ENCODE results near the gene DNAH8. TPM values are rescaled to one million over a fixed set of nuclear protein-coding genes. Genes with fewer than 3 reads are reported as not detected.

The DNAH8 gene
- total and polyA plus RNA-seq, 10 donors = 0.20 to 15.6 (median 5.2) TPM

DNA sequence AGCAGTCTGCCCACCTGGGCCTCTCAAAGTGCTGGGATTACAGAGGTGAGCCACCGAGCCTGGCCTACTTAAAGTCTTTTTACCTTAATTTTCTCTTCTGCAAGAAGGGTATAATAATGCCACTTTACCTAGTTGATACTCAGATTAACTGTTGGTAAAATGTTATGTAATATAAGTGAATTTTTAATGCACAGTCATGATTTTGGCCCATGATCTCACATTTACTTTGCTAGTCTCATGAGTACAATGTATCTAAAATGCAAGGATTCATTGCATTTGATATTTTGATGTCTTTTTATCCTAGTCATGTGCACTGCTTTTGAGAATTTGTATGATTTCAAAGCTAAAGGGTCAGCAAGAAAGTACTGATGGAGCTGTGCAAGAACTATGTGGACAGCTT lies 13.1 kb downstream of the DNAH8 start:
- TF ChIP-seq, protein P1, sequence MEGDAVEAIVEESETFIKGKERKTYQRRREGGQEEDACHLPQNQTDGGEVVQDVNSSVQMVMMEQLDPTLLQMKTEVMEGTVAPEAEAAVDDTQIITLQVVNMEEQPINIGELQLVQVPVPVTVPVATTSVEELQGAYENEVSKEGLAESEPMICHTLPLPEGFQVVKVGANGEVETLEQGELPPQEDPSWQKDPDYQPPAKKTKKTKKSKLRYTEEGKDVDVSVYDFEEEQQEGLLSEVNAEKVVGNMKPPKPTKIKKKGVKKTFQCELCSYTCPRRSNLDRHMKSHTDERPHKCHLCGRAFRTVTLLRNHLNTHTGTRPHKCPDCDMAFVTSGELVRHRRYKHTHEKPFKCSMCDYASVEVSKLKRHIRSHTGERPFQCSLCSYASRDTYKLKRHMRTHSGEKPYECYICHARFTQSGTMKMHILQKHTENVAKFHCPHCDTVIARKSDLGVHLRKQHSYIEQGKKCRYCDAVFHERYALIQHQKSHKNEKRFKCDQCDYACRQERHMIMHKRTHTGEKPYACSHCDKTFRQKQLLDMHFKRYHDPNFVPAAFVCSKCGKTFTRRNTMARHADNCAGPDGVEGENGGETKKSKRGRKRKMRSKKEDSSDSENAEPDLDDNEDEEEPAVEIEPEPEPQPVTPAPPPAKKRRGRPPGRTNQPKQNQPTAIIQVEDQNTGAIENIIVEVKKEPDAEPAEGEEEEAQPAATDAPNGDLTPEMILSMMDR (IDR thresholded peaks at IDR 0.05 in 8 of 11, conservative IDR thresholded peaks at IDR 0.05 in 3 of 11) = no peak
- TF ChIP-seq POLR2A (IDR thresholded peaks at IDR 0.05) (no peak), POLR2AphosphoS5 (IDR thresholded peaks at IDR 0.05) (no peak)
- Histone ChIP-seq H3K36me3 (no peaks in the 10 kb centered on the region), H3K9me3 (no peaks in the 10 kb centered on the region), H3K4me3 (no peak overlapping the region), H3K27ac (no peak overlapping the region), H3K27me3 (replicated peaks in 1 of 7) (no peaks in the 10 kb centered on the region), H3K4me1 (no peaks in the 10 kb centered on the region)
- intact Hi-C loops (cut with DNase I; ENCODE audit: low total_unique reads) = no loop called here
- WGBS, 5 donors = 84 to 96% (median 93%) methylated on average over 1 of the region's 1 CpG
- no peak for DNase-seq

DNA sequence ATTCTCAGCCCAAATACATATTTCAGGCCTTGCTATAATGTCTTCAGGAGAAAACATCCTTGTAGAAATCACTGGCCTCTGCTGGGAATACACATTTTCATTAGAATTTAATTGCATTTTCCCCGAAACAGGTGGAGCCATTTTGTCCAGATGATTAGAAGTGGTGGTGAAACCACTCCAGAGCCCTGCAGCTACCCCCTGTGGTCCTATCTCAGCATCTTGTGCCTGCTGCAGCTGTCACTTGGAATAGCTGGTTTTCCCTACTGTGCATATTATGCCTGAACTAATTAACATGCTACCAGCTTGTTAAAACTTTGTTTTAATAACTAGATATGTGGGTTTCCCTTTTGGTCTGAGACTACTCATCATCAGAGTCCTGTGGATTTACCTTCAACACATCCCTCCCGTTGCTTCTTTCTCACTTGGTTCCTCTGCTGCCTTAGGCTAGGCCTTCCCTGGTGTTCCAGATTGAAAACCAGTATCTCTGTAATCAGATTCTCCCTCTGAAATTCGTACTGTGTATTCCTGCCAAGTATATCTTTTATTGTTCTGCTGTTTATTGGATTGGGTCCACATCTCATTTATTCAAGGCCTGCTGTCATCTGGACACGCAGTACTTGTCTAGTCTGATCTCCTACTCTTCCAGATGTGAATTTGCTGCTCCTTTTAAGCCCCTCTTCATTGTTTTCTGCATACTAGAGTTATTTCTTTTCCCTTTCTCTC lies 15.2 kb downstream of the DNAH8 start:
- no peak overlapping the region for H3K27ac ChIP-seq
- intact Hi-C loops (cut with DNase I; ENCODE audit: low total_unique reads) = no loop called here

DNA sequence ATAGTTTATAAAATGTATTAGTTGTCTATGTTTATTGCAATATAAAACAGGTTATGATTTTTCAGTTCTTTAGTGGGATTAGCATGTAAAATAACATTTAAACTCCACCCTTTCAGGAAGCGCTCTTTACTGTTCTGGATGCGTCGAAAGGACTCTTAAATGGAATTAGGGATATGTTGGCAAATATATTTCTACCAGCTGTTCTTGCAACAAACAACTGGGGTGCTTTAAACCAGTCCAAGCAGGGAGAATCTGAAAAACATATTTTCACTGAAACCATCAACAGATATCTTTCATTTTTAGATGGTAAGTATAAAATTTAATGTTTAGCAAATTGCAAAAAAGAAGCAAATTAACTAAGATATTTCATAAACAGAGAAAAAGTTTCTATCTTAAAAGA lies 21.8 kb downstream of the DNAH8 start:
- no peak overlapping the region for H3K27ac ChIP-seq
- H3K27me3 ChIP-seq (replicated peaks in 1 of 7) = peaks cover 0 to 9% (median 0%) of the 10 kb centered on the region in 7 donors
- H3K9me3 ChIP-seq = peaks cover 0 to 14% (median 8%) of the 10 kb centered on the region in 8 donors
- 83 to 97% (median 87%) methylated on average over 3 of the region's 3 CpGs for WGBS, 5 donors
- no peak for DNase-seq
- H3K4me1 ChIP-seq = no peaks in the 10 kb centered on the region
- intact Hi-C loops (cut with DNase I; ENCODE audit: low total_unique reads) = no loop called here
- H3K4me3 ChIP-seq = no peak overlapping the region
- TF ChIP-seq POLR2AphosphoS5 (IDR thresholded peaks at IDR 0.05) (no peak), POLR2A (IDR thresholded peaks at IDR 0.05) (no peak)
- TF ChIP-seq, protein P1 (IDR thresholded peaks at IDR 0.05 in 8 of 11, conservative IDR thresholded peaks at IDR 0.05 in 3 of 11) = no peak
- no peaks in the 10 kb centered on the region for H3K36me3 ChIP-seq

More for the DNA sequence above, 15.2 kb downstream of the DNAH8 start:
- TF ChIP-seq, protein P1 (IDR thresholded peaks at IDR 0.05 in 8 of 11, conservative IDR thresholded peaks at IDR 0.05 in 3 of 11) = no peak
- no peak for TF ChIP-seq POLR2A (IDR thresholded peaks at IDR 0.05)
- TF ChIP-seq POLR2AphosphoS5 (IDR thresholded peaks at IDR 0.05) = no peak
- H3K36me3 ChIP-seq = no peaks in the 10 kb centered on the region
- no peak for DNase-seq
- 58 to 76% (median 71%) methylated on average over 4 of the region's 4 CpGs for WGBS, 5 donors
- H3K4me1 ChIP-seq = no peaks in the 10 kb centered on the region
- H3K9me3 ChIP-seq = peaks cover 0 to 6% (median 3%) of the 10 kb centered on the region in 8 donors
- H3K27me3 ChIP-seq (replicated peaks in 1 of 7) = no peaks in the 10 kb centered on the region
- no peak overlapping the region for H3K4me3 ChIP-seq

DNA sequence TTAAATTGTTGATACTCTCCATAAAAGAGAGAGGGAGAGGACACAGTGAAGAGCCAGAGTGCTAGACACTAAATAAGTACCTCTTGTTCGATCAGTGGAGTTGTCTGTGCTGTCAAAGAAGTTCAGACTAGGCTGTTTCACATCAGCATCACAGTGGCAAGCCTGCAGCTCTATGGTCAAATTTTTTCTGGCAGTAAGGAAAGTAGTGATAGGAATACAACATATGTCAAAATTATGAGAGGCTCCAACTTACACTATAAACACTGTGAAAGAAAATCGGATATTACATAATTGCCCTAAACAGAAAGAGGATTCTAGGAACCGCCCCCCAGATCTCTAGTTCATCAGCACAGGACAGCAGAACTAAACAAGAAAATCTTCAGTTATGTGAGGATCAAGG lies 23.1 kb downstream of the DNAH8 start:
- DNase-seq = no peak
- Histone ChIP-seq H3K36me3 (no peaks in the 10 kb centered on the region), H3K27ac (no peak overlapping the region), H3K9me3 (peaks cover 0 to 14% (median 8%) of the 10 kb centered on the region in 8 donors), H3K27me3 (replicated peaks in 1 of 7) (peaks cover 0 to 9% (median 0%) of the 10 kb centered on the region in 7 donors), H3K4me1 (no peaks in the 10 kb centered on the region), H3K4me3 (no peak overlapping the region)
- TF ChIP-seq POLR2A (IDR thresholded peaks at IDR 0.05) = no peak
- TF ChIP-seq POLR2AphosphoS5 (IDR thresholded peaks at IDR 0.05) = no peak
- TF ChIP-seq, protein P1 (IDR thresholded peaks at IDR 0.05 in 8 of 11, conservative IDR thresholded peaks at IDR 0.05 in 3 of 11) = no peak
- intact Hi-C loops (cut with DNase I; ENCODE audit: low total_unique reads) = no loop called here
- 71 to 81% (median 77%) methylated on average over 3 of the region's 3 CpGs for WGBS, 5 donors

Data from spleen (tissue), 11 donors.